Esophagus muscularis mucosa (tissue), 4 donors: Measurements from ENCODE around the gene CYP17A1.

Experiments
- CTCF ChIP-seq, 3 experiments: fragments of 200-600 bp in 2 of 3; fragments of 450-650 bp in 1 of 3; sonication (generic) in 2 of 3; IDR thresholded peaks; one replicate each; pipeline ENCODE4 v1.5.1; 2017 to 2019; ENCODE audit warnings: antibody characterized with exemption in 3 of 3, mild to moderate bottlenecking in 2 of 3, moderate library complexity in 1 of 3
- EP300 ChIP-seq: sonication (generic); formaldehyde crosslinking; IDR thresholded peaks from one replicate; pipeline ENCODE4 v1.6.1; 2017; ENCODE audit warnings: antibody characterized with exemption
- POLR2A ChIP-seq: fragments of 450-650 bp; IDR thresholded peaks from one replicate; pipeline ENCODE4 v1.6.1; 2017; ENCODE audit warnings: antibody characterized with exemption, moderate library complexity, mild to moderate bottlenecking, low read depth
- POLR2AphosphoS5 ChIP-seq, 2 donors: sonication (generic); formaldehyde crosslinking; IDR thresholded peaks; one replicate each; pipeline ENCODE4 v1.6.1; 2017; ENCODE audit warnings: antibody characterized with exemption in 2 of 2

GRCh38 chr10:102872163-102872562 is 35.0 kb upstream of the CYP17A1 start:
- TF ChIP-seq CTCF (IDR thresholded peaks at IDR 0.05), result no peak
- no peak for TF ChIP-seq POLR2AphosphoS5 (IDR thresholded peaks at IDR 0.05)
- TF ChIP-seq EP300, result no peak
- no peak for TF ChIP-seq POLR2A
